Nephron (organoid): ENCODE results near the gene TSNAX.

Experiments used
- H3K27ac Mint-ChIP-seq, 3 experiments: 2 replicates each; pipeline ENCODE4 v1.8.0; 2020; ENCODE audit warnings: mixed read lengths in 3 of 3, mild to moderate bottlenecking in 2 of 3, moderate library complexity in 1 of 3
- H3K27me3 Mint-ChIP-seq: 2 replicates; pipeline ENCODE4 v1.8.0; 2021; ENCODE audit warnings: low read depth, mild to moderate bottlenecking, moderate library complexity, mixed read lengths
- H3K36me3 Mint-ChIP-seq: 2 replicates; pipeline ENCODE4 v1.8.0; 2020; ENCODE audit warnings: low read depth, mixed read lengths
- H3K4me1 Mint-ChIP-seq: 2 replicates; pipeline ENCODE4 v1.8.0; 2020; ENCODE audit warnings: mixed read lengths
- H3K4me3 Mint-ChIP-seq, 3 experiments: 2 replicates each; pipeline ENCODE4 v1.8.0; 2020; ENCODE audit warnings: mild to moderate bottlenecking in 3 of 3, mixed read lengths in 3 of 3, moderate library complexity in 2 of 3
- H3K9me3 Mint-ChIP-seq: 2 replicates; pipeline ENCODE4 v1.8.0; 2020; ENCODE audit warnings: mixed read lengths
- TF ChIP-seq, protein P1 (sequence below), 3 experiments: fragments of 200-600 bp; sonication (generic); IDR thresholded peaks; one replicate each; pipeline ENCODE4 v1.5.0; 2021; ENCODE audit warnings: antibody characterized with exemption in 3 of 3; ENCODE audit not compliant: unreplicated experiment in 3 of 3

The TSNAX gene

DNA sequence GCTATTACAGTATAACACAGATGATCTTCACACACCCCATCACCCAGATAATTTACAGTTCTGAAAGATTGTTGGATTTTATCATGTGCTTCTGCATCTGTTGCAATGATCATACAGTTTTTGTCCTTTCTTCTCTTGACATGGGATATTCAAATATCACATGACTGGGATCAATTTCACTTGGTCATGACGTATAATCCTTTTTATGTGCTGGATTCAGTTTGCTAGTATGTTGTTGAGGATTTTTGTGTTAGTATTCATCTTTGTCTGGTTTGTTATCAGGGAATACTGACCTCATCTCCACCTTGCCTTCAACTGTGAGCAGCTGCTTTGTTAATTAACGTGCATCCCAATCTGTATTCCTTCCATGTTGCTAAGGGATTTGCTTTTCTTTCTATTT is 53.4 kb downstream of the TSNAX start:
- H3K27me3 Mint-ChIP-seq, result no peaks in the 10 kb centered on the region
- no peaks in the 10 kb centered on the region for H3K9me3 Mint-ChIP-seq
- H3K36me3 Mint-ChIP-seq, result no peaks in the 10 kb centered on the region
- no peak overlapping the region for H3K4me3 Mint-ChIP-seq
- TF ChIP-seq, protein P1, sequence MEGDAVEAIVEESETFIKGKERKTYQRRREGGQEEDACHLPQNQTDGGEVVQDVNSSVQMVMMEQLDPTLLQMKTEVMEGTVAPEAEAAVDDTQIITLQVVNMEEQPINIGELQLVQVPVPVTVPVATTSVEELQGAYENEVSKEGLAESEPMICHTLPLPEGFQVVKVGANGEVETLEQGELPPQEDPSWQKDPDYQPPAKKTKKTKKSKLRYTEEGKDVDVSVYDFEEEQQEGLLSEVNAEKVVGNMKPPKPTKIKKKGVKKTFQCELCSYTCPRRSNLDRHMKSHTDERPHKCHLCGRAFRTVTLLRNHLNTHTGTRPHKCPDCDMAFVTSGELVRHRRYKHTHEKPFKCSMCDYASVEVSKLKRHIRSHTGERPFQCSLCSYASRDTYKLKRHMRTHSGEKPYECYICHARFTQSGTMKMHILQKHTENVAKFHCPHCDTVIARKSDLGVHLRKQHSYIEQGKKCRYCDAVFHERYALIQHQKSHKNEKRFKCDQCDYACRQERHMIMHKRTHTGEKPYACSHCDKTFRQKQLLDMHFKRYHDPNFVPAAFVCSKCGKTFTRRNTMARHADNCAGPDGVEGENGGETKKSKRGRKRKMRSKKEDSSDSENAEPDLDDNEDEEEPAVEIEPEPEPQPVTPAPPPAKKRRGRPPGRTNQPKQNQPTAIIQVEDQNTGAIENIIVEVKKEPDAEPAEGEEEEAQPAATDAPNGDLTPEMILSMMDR (IDR thresholded peaks at IDR 0.05; ENCODE audit: unreplicated experiment in 3 of 3), result no peak
- H3K27ac Mint-ChIP-seq, result peak overlapping the region in 1 of 3 experiments; percentile 3
- peaks cover 6% of the 10 kb centered on the region for H3K4me1 Mint-ChIP-seq

DNA sequence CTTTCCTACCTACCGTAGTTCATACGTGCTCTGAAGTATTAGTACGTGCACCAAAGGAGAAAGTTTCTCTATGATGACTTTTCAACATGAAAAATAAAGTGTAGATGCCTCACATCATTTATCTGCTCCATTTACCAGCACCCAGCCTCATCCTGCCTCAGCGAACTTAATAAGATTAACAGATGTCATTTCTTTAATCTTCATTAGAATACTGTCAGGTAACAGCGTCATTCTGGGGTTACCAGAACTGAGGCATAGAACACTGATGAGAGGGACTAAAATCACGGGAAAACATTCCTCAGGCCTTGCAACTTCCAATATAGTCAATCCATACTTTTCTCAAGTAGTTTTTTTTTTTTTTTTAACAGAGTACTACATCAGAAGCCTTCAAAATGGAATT is 54.9 kb downstream of the TSNAX start:
- Mint-ChIP-seq H3K4me3 (no peak overlapping the region), H3K9me3 (no peaks in the 10 kb centered on the region), H3K4me1 (peaks cover 6% of the 10 kb centered on the region), H3K36me3 (no peaks in the 10 kb centered on the region), H3K27ac (no peak overlapping the region), H3K27me3 (no peaks in the 10 kb centered on the region)
- TF ChIP-seq, protein P1 (IDR thresholded peaks at IDR 0.05; ENCODE audit: unreplicated experiment in 3 of 3), result no peak

GRCh38 chr1:231584117-231584516 is 55.6 kb downstream of the TSNAX start:
- Mint-ChIP-seq H3K9me3 (no peaks in the 10 kb centered on the region), H3K27ac (no peak overlapping the region), H3K4me3 (no peak overlapping the region), H3K36me3 (no peaks in the 10 kb centered on the region), H3K4me1 (peaks cover 6% of the 10 kb centered on the region), H3K27me3 (no peaks in the 10 kb centered on the region)
- TF ChIP-seq, protein P1 (IDR thresholded peaks at IDR 0.05; ENCODE audit: unreplicated experiment in 3 of 3), result no peak

- Mint-ChIP-seq H3K4me3 (no peak overlapping the region), H3K36me3 (no peaks in the 10 kb centered on the region), H3K27ac (no peak overlapping the region), H3K4me1 (peaks cover 6% of the 10 kb centered on the region), H3K27me3 (no peaks in the 10 kb centered on the region), H3K9me3 (no peaks in the 10 kb centered on the region)
- TF ChIP-seq, protein P1 (IDR thresholded peaks at IDR 0.05; ENCODE audit: unreplicated experiment in 3 of 3), result no peak
Observed at GRCh38 chr1:231584921-231585320, 56.5 kb downstream of the TSNAX start.

GRCh38 chr1:231590453-231591198 is 62.2 kb downstream of the TSNAX start:
- Mint-ChIP-seq H3K27me3 (no peaks in the 10 kb centered on the region), H3K36me3 (no peaks in the 10 kb centered on the region), H3K9me3 (no peaks in the 10 kb centered on the region), H3K4me1 (peaks cover 6% of the 10 kb centered on the region), H3K4me3 (no peak overlapping the region), H3K27ac (peak overlapping the region in 1 of 3 experiments; percentile 4)
- TF ChIP-seq, protein P1 (IDR thresholded peaks at IDR 0.05; ENCODE audit: unreplicated experiment in 3 of 3), result peak; percentile 64 to 69 (median 66)

GRCh38 chr1:231591466-231591865 is 63.0 kb downstream of the TSNAX start:
- Mint-ChIP-seq H3K36me3 (no peaks in the 10 kb centered on the region), H3K4me1 (peaks cover 14% of the 10 kb centered on the region), H3K27me3 (no peaks in the 10 kb centered on the region), H3K4me3 (no peak overlapping the region), H3K27ac (no peak overlapping the region), H3K9me3 (no peaks in the 10 kb centered on the region)
- TF ChIP-seq, protein P1 (IDR thresholded peaks at IDR 0.05; ENCODE audit: unreplicated experiment in 3 of 3), result no peak
